Neural crest cell (in vitro differentiated cells): ENCODE data around the gene GPATCH4. TPM values are rescaled to one million over a fixed set of nuclear protein-coding genes. Genes with fewer than 3 reads are reported as not detected.
"Not testable (repeated sequence)": the region's sequence is repeated elsewhere in the genome, so short reads cannot be mapped to it uniquely, and the experiment has no call there.

Experiments used
- DNase-seq: peaks from one replicate; pipeline ENCODE4 v3.0.0; 2021; ENCODE audit warnings: low read depth, mixed read lengths, low spot score
- H3K27ac Mint-ChIP-seq: one replicate; pipeline ENCODE4 v1.8.0; 2021; ENCODE audit warnings: mild to moderate bottlenecking, mixed read lengths; ENCODE audit not compliant: unreplicated experiment
- H3K27me3 Mint-ChIP-seq: 2 replicates; pipeline ENCODE4 v1.8.0; 2021; ENCODE audit warnings: low read depth, mild to moderate bottlenecking, mixed read lengths
- H3K36me3 Mint-ChIP-seq: 2 replicates; pipeline ENCODE4 v1.8.0; 2021; ENCODE audit warnings: low read depth, mild to moderate bottlenecking, mixed read lengths
- H3K4me1 Mint-ChIP-seq: 2 replicates; pipeline ENCODE4 v1.8.0; 2021; ENCODE audit warnings: mixed read lengths
- H3K4me3 Mint-ChIP-seq: one replicate; pipeline ENCODE4 v1.8.0; 2021; ENCODE audit warnings: mild to moderate bottlenecking, mixed read lengths
- H3K9me3 Mint-ChIP-seq: 2 replicates; pipeline ENCODE4 v1.8.0; 2021; ENCODE audit warnings: mixed read lengths
- CTCF ChIP-seq: fragments of 200-600 bp; sonication (generic); conservative IDR thresholded peaks from 2 replicates; pipeline ENCODE4 v1.5.0; 2021; ENCODE audit warnings: antibody characterized with exemption, mild to moderate bottlenecking
- total RNA-seq: library from RNA; stranded (reverse); gene quantifications from 2 replicates; pipeline ENCODE4 v1.2.1, GENCODE V29; 2021

Gene GPATCH4
- total RNA-seq, 1 donor from 2014 or later: 40.6 TPM

DNA sequence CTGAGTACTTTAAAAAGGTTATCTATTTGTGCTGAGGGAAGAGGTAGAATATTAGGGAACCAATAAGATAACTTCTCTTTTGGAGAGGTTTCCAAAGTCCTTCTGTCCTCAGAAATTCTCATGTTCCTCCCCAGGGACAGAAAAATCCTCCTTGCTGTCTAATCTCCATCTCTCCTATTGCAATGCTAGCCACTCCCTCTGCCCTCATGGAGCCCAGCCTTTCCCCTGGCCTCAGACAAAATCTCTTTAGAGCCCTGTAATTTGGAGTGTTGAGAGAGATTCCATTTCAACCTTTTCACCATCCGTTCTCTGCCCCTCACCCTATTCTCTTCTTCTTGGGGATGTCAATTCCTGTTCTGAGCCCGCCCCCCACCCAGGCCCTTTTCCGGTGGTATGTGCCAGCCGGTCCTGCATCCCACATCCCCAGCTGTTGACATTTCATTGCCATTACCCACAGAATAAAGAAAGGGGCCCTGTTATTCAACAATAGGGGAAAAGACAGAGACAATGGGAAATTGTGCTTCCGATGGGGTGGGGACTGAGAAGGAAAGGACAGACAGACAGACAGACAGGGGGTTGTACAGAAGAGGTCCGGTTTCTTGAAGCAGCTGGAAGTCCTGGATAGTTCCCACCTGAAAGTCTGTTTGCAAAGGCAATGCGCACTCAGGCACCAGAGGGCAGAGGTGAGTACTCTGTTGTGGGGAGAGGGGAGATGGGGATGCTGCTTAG, 17.7 kb upstream of the GPATCH4 start, which contains the start of gene HAPLN2:
TSS of gene HAPLN2 (plus strand) at position 563 of the 729 bp plus-strand sequence. CDS start 4,076 bp downstream, outside the sequence.
- Mint-ChIP-seq H3K4me1 (peaks cover 26% of the 10 kb centered on the region), H3K4me3 (no peak within 1 kb of the TSS), H3K36me3 (no peaks in the 10 kb centered on the region), H3K27me3 (peaks cover 65% of the 10 kb centered on the region), H3K27ac (no peak within 1 kb of the TSS), H3K9me3 (no peaks in the 10 kb centered on the region)
- DNase-seq: peak; percentile 48
- peak; percentile 53 for TF ChIP-seq CTCF

DNA sequence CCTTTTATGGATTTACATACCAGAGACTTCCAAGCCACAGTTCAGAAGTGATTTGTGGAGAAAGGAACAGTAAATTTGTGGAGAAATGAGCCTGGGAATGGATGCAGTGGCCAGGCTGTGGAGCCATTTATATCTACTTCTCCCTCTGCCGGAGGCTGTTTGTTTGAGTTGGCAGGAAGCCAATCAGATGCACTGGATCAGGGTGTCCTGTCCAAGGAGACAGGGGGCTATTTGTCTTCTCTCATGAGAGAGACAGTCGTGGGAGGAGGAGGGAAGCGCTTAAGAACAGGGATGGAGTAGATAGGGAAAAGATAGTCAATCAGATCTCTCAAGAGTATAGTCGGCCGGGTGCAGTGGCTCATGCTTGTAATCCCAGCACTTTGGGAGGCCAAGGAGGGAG, 15.2 kb upstream of the GPATCH4 start:
- H3K4me3 Mint-ChIP-seq: peak overlapping the region; percentile 60
- DNase-seq: peak; percentile 35
- peaks cover 26% of the 10 kb centered on the region for H3K4me1 Mint-ChIP-seq
- no peaks in the 10 kb centered on the region for H3K36me3 Mint-ChIP-seq
- H3K27ac Mint-ChIP-seq: peak overlapping the region; percentile 52
- H3K27me3 Mint-ChIP-seq: peaks cover 49% of the 10 kb centered on the region
- H3K9me3 Mint-ChIP-seq: no peaks in the 10 kb centered on the region
- no peak for TF ChIP-seq CTCF

- DNase-seq: no peak
- TF ChIP-seq CTCF: no peak
- Mint-ChIP-seq H3K27me3 (peaks cover 44% of the 10 kb centered on the region), H3K27ac (no peak overlapping the region), H3K4me1 (peaks cover 26% of the 10 kb centered on the region), H3K36me3 (no peaks in the 10 kb centered on the region), H3K9me3 (no peaks in the 10 kb centered on the region), H3K4me3 (peak overlapping the region; percentile 60)
Measured at GRCh38 chr1:156615946-156616345, 14.7 kb upstream of the GPATCH4 start.

DNA sequence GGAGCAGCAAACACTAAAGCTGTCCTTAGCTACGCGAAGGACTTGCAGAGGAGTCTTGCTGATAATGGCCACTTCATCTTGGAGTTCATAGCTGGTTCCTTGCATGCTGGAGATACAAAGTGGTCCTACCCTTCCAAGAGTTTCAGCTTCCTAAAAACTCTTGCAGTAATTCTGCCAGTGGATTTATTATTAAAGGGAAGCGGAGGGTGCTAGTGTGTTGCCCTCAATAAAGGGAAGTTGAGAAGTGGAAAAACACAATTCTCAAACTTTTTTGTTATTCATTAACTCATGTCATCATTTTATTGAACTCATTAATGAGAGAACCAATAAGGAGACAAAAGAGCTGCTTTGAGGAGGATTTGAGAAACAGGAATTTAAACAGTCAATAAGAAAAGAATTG, 11.4 kb upstream of the GPATCH4 start:
- Mint-ChIP-seq H3K36me3 (no peaks in the 10 kb centered on the region), H3K27ac (no peak overlapping the region), H3K4me3 (no peak overlapping the region), H3K4me1 (peaks cover 16% of the 10 kb centered on the region), H3K9me3 (no peaks in the 10 kb centered on the region), H3K27me3 (peaks cover 23% of the 10 kb centered on the region)
- TF ChIP-seq CTCF: no peak
- DNase-seq: no peak

DNA sequence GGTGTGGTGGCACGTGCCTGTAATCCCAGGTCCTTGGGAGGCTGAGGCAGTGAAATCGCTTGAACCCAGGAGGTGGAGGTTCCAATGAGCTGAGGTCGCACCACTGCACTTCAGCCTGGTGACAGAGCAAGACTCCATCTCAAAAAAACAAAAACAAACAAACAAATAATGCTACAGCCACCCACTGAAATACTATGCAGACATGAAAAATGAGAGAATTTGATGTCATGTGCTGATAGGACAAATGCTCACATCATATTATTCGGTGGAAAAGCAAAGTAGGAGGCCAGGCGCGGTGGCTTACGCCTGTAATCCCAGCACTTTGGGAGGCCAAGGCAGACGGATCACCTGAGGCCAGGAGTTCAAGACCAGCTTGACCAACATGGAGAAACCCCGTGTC, 8.8 kb upstream of the GPATCH4 start:
- not testable (repeated sequence) for H3K36me3 Mint-ChIP-seq, DNase-seq, H3K27ac Mint-ChIP-seq, H3K9me3 Mint-ChIP-seq, H3K4me1 Mint-ChIP-seq, H3K4me3 Mint-ChIP-seq
- H3K27me3 Mint-ChIP-seq: peaks cover 15% of the 10 kb centered on the region

DNA sequence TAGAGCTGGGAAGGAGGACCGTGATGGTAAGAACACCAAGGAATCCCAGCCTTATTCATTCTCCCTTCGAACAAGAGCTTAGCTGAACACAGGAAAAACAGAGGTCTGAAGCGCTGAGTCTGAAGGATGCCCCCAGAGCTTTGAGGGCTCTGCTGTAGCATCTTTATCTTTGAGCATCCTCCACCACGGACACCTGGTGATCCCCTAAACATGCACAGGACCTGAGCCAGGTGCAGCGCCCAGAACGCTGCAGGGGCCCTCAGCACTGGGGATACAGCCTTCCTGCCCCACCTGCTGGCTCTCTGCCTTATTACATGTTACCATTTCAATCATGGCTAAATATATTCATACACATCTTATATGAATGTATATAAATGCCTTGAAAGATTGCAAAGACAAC, 7.7 kb upstream of the GPATCH4 start:
- no peak for DNase-seq

More for the DNA sequence above, 7.7 kb upstream of the GPATCH4 start:
- Mint-ChIP-seq H3K4me3 (no peak overlapping the region), H3K4me1 (peaks cover 3% of the 10 kb centered on the region), H3K9me3 (no peaks in the 10 kb centered on the region), H3K27ac (no peak overlapping the region), H3K36me3 (no peaks in the 10 kb centered on the region), H3K27me3 (peaks cover 11% of the 10 kb centered on the region)
- peak; percentile 74 for TF ChIP-seq CTCF
